Neural progenitor cell (in vitro differentiated cells): ENCODE results near the gene ZGPAT. TPM values are rescaled to one million over a fixed set of nuclear protein-coding genes. Genes with fewer than 3 reads are reported as not detected.

Experiments
- DNase-seq: peaks from one replicate; pipeline ENCODE4 v3.0.0-alpha.2; 2016; ENCODE audit warnings: low spot score
- H2AFZ ChIP-seq: fragments of 200-600 bp; sonication (generic); replicated peaks from 2 replicates; pipeline ENCODE4 v1.6.1; 2016; ENCODE audit warnings: antibody characterized with exemption
- H3F3A ChIP-seq: fragments of 200-600 bp; sonication (generic); 2 replicates; pipeline ENCODE4 v1.6.1; 2016; ENCODE audit warnings: antibody characterized with exemption, low read depth
- H3K27ac ChIP-seq: fragments of 200-600 bp; sonication (generic); 2 replicates; pipeline ENCODE4 v1.5.1; 2016; ENCODE audit warnings: mild to moderate bottlenecking
- H3K27me3 ChIP-seq: fragments of 200-600 bp; sonication (generic); 2 replicates; pipeline ENCODE4 v1.6.1; 2016; ENCODE audit warnings: mild to moderate bottlenecking, moderate library complexity
- H3K36me3 ChIP-seq: fragments of 200-600 bp; sonication (generic); 2 replicates; pipeline ENCODE4 v1.5.1; 2016
- H3K4me1 ChIP-seq: fragments of 200-600 bp; sonication (generic); 2 replicates; pipeline ENCODE4 v1.6.1; 2016; ENCODE audit warnings: mixed run types
- H3K4me2 ChIP-seq: fragments of 200-600 bp; sonication (generic); 2 replicates; pipeline ENCODE4 v1.6.1; 2016
- H3K4me3 ChIP-seq: fragments of 200-600 bp; sonication (generic); 2 replicates; pipeline ENCODE4 v1.5.1; 2016
- H3K79me2 ChIP-seq: fragments of 200-600 bp; sonication (generic); 2 replicates; pipeline ENCODE4 v1.6.1; 2016; ENCODE audit warnings: low read depth
- H3K9ac ChIP-seq: fragments of 200-600 bp; sonication (generic); 2 replicates; pipeline ENCODE4 v1.6.1; 2016
- H3K9me3 ChIP-seq: fragments of 200-600 bp; sonication (generic); 2 replicates; pipeline ENCODE4 v1.5.1; 2016; ENCODE audit warnings: low read depth
- H4K20me1 ChIP-seq: fragments of 200-600 bp; sonication (generic); 2 replicates; pipeline ENCODE4 v1.6.1; 2016; ENCODE audit warnings: low read depth
- H3K27ac Mint-ChIP-seq: 3 replicates; pipeline ENCODE4 v1.8.0; 2021; ENCODE audit warnings: mixed read lengths
- H3K27me3 Mint-ChIP-seq: 2 replicates; pipeline ENCODE4 v1.8.0; 2022; ENCODE audit warnings: low read depth, mild to moderate bottlenecking, inconsistent platforms, moderate library complexity, mixed read lengths; ENCODE audit not compliant: insufficient read depth
- H3K36me3 Mint-ChIP-seq: 3 replicates; pipeline ENCODE4 v1.8.0; 2021; ENCODE audit warnings: mixed read lengths
- H3K4me1 Mint-ChIP-seq: 3 replicates; pipeline ENCODE4 v1.8.0; 2021; ENCODE audit warnings: mixed read lengths
- H3K4me3 Mint-ChIP-seq: 3 replicates; pipeline ENCODE4 v1.8.0; 2021; ENCODE audit warnings: mild to moderate bottlenecking, moderate library complexity, mixed read lengths
- H3K9me3 Mint-ChIP-seq: 3 replicates; pipeline ENCODE4 v1.8.0; 2020; ENCODE audit warnings: mixed read lengths
- CTCF ChIP-seq: fragments of 200-600 bp; sonication (generic); IDR thresholded peaks from 2 replicates; pipeline ENCODE4 v1.5.1; 2017; ENCODE audit warnings: antibody characterized with exemption, mild to moderate bottlenecking
- EZH2 ChIP-seq: fragments of 200-600 bp; sonication (generic); IDR thresholded peaks from 2 replicates; pipeline ENCODE4 v1.6.1; 2017; ENCODE audit warnings: antibody characterized with exemption, mild to moderate bottlenecking, moderate library complexity
- EZH2phosphoT487 ChIP-seq: fragments of 200-600 bp; sonication (generic); IDR thresholded peaks from 2 replicates; pipeline ENCODE4 v1.6.1; 2017; ENCODE audit warnings: antibody characterized with exemption
- total RNA-seq: library from RNA; depleted of rRNA; stranded (reverse); fragments of >200 nt; gene quantifications from 2 replicates; pipeline ENCODE4 v1.2.3, GENCODE V29; 2015; ENCODE audit warnings: low replicate concordance

Gene ZGPAT
- total RNA-seq, 1 donor from 2014 or later: 8.2 TPM

GRCh38 chr20:63771046-63771707, 63.3 kb downstream of the ZGPAT start:
- Mint-ChIP-seq H3K4me3 (no peak overlapping the region), H3K4me1 (peaks cover 8% of the 10 kb centered on the region), H3K27me3 (peaks cover 3% of the 10 kb centered on the region), H3K27ac (no peak overlapping the region), H3K36me3 (no peaks in the 10 kb centered on the region), H3K9me3 (no peaks in the 10 kb centered on the region)
- Histone ChIP-seq H3K79me2 (no peaks in the 10 kb centered on the region), H2AFZ (no peak overlapping the region), H3K9ac (no peak overlapping the region), H3K27me3 (no peaks in the 10 kb centered on the region), H3K4me2 (no peak overlapping the region), H4K20me1 (peaks cover 3% of the 10 kb centered on the region), H3K4me1 (peaks cover 6% of the 10 kb centered on the region), H3K9me3 (no peaks in the 10 kb centered on the region), H3K4me3 (no peak overlapping the region), H3K36me3 (no peaks in the 10 kb centered on the region), H3F3A (peaks cover 14% of the 10 kb centered on the region), H3K27ac (no peak overlapping the region)
- DNase-seq: no peak
- TF ChIP-seq CTCF: no peak

GRCh38 chr20:63772781-63773518, 65.1 kb downstream of the ZGPAT start:
- no peak overlapping the region for H3K27ac ChIP-seq
- peaks cover 12% of the 10 kb centered on the region for H3K4me1 Mint-ChIP-seq
- no peak for DNase-seq
- peaks cover 15% of the 10 kb centered on the region for H3F3A ChIP-seq
- H3K27ac Mint-ChIP-seq: no peak overlapping the region
- no peaks in the 10 kb centered on the region for H3K9me3 ChIP-seq
- H3K9ac ChIP-seq: no peak overlapping the region
- no peaks in the 10 kb centered on the region for H3K27me3 ChIP-seq
- no peak for TF ChIP-seq EZH2phosphoT487
- TF ChIP-seq CTCF: no peak
- TF ChIP-seq EZH2: no peak
- peaks cover 6% of the 10 kb centered on the region for H3K4me1 ChIP-seq
- H3K9me3 Mint-ChIP-seq: no peaks in the 10 kb centered on the region
- H4K20me1 ChIP-seq: peaks cover 4% of the 10 kb centered on the region
- peaks cover 8% of the 10 kb centered on the region for H3K79me2 ChIP-seq
- H3K4me3 ChIP-seq: no peak overlapping the region
- no peak overlapping the region for H3K4me3 Mint-ChIP-seq
- H3K36me3 ChIP-seq: no peaks in the 10 kb centered on the region
- H3K36me3 Mint-ChIP-seq: peaks cover 4% of the 10 kb centered on the region
- no peak overlapping the region for H3K4me2 ChIP-seq
- H3K27me3 Mint-ChIP-seq: peaks cover 3% of the 10 kb centered on the region
- H2AFZ ChIP-seq: no peak overlapping the region

- H3K4me3 ChIP-seq: no peak overlapping the region
- H3K27me3 Mint-ChIP-seq: peaks cover 3% of the 10 kb centered on the region
- H3K9ac ChIP-seq: no peak overlapping the region
- no peak for TF ChIP-seq CTCF
- no peak for TF ChIP-seq EZH2phosphoT487
- TF ChIP-seq EZH2: no peak
- H2AFZ ChIP-seq: no peak overlapping the region
- no peak overlapping the region for H3K4me3 Mint-ChIP-seq
- H3K79me2 ChIP-seq: peaks cover 8% of the 10 kb centered on the region
- no peaks in the 10 kb centered on the region for H3K9me3 ChIP-seq
- H3K36me3 ChIP-seq: no peaks in the 10 kb centered on the region
- no peak overlapping the region for H3K27ac ChIP-seq
- H3K27me3 ChIP-seq: no peaks in the 10 kb centered on the region
- peaks cover 4% of the 10 kb centered on the region for H3K36me3 Mint-ChIP-seq
- no peak for DNase-seq
- no peak overlapping the region for H3K4me2 ChIP-seq
- H3K9me3 Mint-ChIP-seq: no peaks in the 10 kb centered on the region
- H3K27ac Mint-ChIP-seq: no peak overlapping the region
- H3K4me1 ChIP-seq: peaks cover 6% of the 10 kb centered on the region
- peaks cover 15% of the 10 kb centered on the region for H3K4me1 Mint-ChIP-seq
- peaks cover 4% of the 10 kb centered on the region for H4K20me1 ChIP-seq
- peaks cover 15% of the 10 kb centered on the region for H3F3A ChIP-seq
Measured at GRCh38 chr20:63773571-63774241, 65.9 kb downstream of the ZGPAT start.
